ENCODE measurements around the gene SAMD10.

Gene SAMD10

DNA sequence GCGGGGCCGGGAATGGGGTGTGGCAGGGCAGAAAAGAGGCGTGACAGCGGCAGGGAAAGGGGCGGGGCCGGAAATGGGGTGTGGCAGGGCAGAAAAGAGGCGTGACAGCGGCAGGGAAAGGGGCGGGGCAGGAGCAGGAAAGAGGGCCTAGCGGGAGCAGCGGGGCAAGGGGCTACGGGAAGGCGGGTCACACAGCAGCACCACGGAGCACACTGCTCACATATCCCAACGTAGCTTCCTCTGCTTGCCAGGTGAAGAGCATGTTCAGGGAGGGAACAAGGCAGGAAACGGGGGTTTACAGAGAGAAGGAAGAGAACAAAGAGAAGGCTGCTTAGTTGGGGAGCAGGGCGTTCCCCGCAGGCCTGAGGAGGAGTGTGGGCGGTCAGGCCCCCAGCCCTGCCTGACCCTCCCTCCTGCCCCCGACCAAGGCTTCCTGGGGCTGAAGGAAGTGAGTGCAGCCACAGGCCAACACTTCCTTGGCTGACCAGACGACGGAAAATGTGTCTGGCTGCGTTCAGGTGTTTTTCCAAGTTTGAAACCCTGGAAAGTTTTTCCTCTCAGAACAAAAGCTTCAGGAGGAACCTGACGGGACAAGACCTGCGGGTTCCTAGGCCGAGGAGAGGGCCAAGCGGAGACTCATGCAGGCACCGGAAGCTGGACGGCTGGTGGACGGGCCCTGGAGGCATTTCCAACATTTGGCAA is 37.0 kb downstream of the SAMD10 start (continued):
- TF ChIP-seq, protein P1, sequence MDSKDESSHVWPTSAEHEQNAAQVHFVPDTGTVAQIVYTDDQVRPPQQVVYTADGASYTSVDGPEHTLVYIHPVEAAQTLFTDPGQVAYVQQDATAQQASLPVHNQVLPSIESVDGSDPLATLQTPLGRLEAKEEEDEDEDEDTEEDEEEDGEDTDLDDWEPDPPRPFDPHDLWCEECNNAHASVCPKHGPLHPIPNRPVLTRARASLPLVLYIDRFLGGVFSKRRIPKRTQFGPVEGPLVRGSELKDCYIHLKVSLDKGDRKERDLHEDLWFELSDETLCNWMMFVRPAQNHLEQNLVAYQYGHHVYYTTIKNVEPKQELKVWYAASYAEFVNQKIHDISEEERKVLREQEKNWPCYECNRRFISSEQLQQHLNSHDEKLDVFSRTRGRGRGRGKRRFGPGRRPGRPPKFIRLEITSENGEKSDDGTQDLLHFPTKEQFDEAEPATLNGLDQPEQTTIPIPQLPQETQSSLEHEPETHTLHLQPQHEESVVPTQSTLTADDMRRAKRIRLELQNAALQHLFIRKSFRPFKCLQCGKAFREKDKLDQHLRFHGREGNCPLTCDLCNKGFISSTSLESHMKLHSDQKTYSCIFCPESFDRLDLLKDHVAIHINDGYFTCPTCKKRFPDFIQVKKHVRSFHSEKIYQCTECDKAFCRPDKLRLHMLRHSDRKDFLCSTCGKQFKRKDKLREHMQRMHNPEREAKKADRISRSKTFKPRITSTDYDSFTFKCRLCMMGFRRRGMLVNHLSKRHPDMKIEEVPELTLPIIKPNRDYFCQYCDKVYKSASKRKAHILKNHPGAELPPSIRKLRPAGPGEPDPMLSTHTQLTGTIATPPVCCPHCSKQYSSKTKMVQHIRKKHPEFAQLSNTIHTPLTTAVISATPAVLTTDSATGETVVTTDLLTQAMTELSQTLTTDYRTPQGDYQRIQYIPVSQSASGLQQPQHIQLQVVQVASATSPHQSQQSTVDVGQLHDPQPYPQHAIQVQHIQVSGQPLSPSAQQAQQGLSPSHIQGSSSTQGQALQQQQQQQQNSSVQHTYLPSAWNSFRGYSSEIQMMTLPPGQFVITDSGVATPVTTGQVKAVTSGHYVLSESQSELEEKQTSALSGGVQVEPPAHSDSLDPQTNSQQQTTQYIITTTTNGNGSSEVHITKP (tag by site-specific recombination; IDR thresholded peaks at IDR 0.05) = no peak
- 0 out of 2 replicates have a peak, but pooled peaks have one; percentile 53 for TF ChIP-seq KLF7 (tag by site-specific recombination; IDR thresholded peaks at IDR 0.05; ENCODE audit: borderline replicate concordance)
- TF ChIP-seq ZNF670 (tag by site-specific recombination; IDR thresholded peaks at IDR 0.05; ENCODE audit: low read depth) = no peak
- TF ChIP-seq ZNF266 (tag by site-specific recombination; IDR thresholded peaks at IDR 0.05; ENCODE audit: low read depth) = no peak
- TF ChIP-seq, protein P2, sequence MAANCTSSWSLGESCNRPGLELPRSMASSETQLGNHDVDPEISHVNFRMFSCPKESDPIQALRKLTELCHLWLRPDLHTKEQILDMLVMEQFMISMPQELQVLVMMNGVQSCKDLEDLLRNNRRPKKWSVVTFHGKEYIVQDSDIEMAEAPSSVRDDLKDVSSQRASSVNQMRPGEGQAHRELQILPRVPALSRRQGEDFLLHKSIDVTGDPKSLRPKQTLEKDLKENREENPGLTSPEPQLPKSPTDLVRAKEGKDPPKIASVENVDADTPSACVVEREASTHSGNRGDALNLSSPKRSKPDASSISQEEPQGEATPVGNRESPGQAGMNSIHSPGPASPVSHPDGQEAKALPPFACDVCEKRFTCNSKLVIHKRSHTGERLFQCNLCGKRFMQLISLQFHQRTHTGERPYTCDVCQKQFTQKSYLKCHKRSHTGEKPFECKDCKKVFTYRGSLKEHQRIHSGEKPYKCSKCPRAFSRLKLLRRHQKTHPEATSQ (tag by site-specific recombination; IDR thresholded peaks at IDR 0.05) = no peak
- no peak for TF ChIP-seq TRIM28 (IDR thresholded peaks at IDR 0.05; ENCODE audit: borderline replicate concordance, low read length)
- no peak for TF ChIP-seq ZBTB48 (tag by site-specific recombination; IDR thresholded peaks at IDR 0.05)
- TF ChIP-seq ZNF302 (tag by site-specific recombination; IDR thresholded peaks at IDR 0.05; ENCODE audit: low read depth) = no peak
- no peak for TF ChIP-seq ZNF707 (tag by site-specific recombination; IDR thresholded peaks at IDR 0.05)
- TF ChIP-seq, protein P3, sequence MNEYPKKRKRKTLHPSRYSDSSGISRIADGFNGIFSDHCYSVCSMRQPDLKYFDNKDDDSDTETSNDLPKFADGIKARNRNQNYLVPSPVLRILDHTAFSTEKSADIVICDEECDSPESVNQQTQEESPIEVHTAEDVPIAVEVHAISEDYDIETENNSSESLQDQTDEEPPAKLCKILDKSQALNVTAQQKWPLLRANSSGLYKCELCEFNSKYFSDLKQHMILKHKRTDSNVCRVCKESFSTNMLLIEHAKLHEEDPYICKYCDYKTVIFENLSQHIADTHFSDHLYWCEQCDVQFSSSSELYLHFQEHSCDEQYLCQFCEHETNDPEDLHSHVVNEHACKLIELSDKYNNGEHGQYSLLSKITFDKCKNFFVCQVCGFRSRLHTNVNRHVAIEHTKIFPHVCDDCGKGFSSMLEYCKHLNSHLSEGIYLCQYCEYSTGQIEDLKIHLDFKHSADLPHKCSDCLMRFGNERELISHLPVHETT (tag by site-specific recombination; IDR thresholded peaks at IDR 0.05) = no peak
- TF ChIP-seq OVOL3 (tag by site-specific recombination; IDR thresholded peaks at IDR 0.05) = no peak
- no peak for TF ChIP-seq RBAK (tag by site-specific recombination; IDR thresholded peaks at IDR 0.05)
- no peak for TF ChIP-seq ZNF184 (tag by site-specific recombination; IDR thresholded peaks at IDR 0.05)
- TF ChIP-seq, protein P4, sequence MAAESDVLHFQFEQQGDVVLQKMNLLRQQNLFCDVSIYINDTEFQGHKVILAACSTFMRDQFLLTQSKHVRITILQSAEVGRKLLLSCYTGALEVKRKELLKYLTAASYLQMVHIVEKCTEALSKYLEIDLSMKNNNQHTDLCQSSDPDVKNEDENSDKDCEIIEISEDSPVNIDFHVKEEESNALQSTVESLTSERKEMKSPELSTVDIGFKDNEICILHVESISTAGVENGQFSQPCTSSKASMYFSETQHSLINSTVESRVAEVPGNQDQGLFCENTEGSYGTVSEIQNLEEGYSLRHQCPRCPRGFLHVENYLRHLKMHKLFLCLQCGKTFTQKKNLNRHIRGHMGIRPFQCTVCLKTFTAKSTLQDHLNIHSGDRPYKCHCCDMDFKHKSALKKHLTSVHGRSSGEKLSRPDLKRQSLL (tag by site-specific recombination; IDR thresholded peaks at IDR 0.05) = no peak
- TF ChIP-seq ZNF658 (tag by site-specific recombination; IDR thresholded peaks at IDR 0.05) = no peak
- TF ChIP-seq, protein P5, sequence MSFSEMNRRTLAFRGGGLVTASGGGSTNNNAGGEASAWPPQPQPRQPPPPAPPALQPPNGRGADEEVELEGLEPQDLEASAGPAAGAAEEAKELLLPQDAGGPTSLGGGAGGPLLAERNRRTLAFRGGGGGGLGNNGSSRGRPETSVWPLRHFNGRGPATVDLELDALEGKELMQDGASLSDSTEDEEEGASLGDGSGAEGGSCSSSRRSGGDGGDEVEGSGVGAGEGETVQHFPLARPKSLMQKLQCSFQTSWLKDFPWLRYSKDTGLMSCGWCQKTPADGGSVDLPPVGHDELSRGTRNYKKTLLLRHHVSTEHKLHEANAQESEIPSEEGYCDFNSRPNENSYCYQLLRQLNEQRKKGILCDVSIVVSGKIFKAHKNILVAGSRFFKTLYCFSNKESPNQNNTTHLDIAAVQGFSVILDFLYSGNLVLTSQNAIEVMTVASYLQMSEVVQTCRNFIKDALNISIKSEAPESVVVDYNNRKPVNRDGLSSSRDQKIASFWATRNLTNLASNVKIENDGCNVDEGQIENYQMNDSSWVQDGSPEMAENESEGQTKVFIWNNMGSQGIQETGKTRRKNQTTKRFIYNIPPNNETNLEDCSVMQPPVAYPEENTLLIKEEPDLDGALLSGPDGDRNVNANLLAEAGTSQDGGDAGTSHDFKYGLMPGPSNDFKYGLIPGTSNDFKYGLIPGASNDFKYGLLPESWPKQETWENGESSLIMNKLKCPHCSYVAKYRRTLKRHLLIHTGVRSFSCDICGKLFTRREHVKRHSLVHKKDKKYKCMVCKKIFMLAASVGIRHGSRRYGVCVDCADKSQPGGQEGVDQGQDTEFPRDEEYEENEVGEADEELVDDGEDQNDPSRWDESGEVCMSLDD (tag by site-specific recombination; IDR thresholded peaks at IDR 0.05) = no peak
- no peak for TF ChIP-seq ZNF24 (tag by site-specific recombination; IDR thresholded peaks at IDR 0.05)
- no peak for TF ChIP-seq SCRT1 (tag by site-specific recombination; IDR thresholded peaks at IDR 0.05; ENCODE audit: borderline replicate concordance)
- TF ChIP-seq ZNF626 (tag by site-specific recombination; IDR thresholded peaks at IDR 0.05) = no peak
- no peak for TF ChIP-seq ZNF140 (tag by site-specific recombination; IDR thresholded peaks at IDR 0.05)
- no peak for TF ChIP-seq ZNF335 (tag by site-specific recombination; conservative IDR thresholded peaks at IDR 0.05)
- no peak for TF ChIP-seq MEIS1 (CRISPR knock-in tag; IDR thresholded peaks at IDR 0.05; ENCODE audit: borderline replicate concordance)
- no peak for TF ChIP-seq ZNF223 (tag by site-specific recombination; IDR thresholded peaks at IDR 0.05)
- no peak for TF ChIP-seq ZNF214 (tag by site-specific recombination; IDR thresholded peaks at IDR 0.05; ENCODE audit: borderline replicate concordance)
- TF ChIP-seq ZNF830 (tag by site-specific recombination; IDR thresholded peaks at IDR 0.05; ENCODE audit: low read depth) = no peak
- TF ChIP-seq ZNF350 (tag by site-specific recombination; IDR thresholded peaks at IDR 0.05) = no peak
- TF ChIP-seq KLF9 (tag by site-specific recombination; IDR thresholded peaks at IDR 0.05; ENCODE audit: low read depth) = peak; percentile 95
- 0 out of 2 replicates have a peak, but pooled peaks have one; percentile 10 for TF ChIP-seq ZFHX2 (tag by site-specific recombination; conservative IDR thresholded peaks at IDR 0.05)
- 0 out of 2 replicates have a peak, but pooled peaks have one; percentile 27 for TF ChIP-seq ZNF121 (tag by site-specific recombination; IDR thresholded peaks at IDR 0.05)
- no peak for TF ChIP-seq ZNF629 (tag by site-specific recombination; IDR thresholded peaks at IDR 0.05)
- no peak for TF ChIP-seq ZNF354C (tag by site-specific recombination; IDR thresholded peaks at IDR 0.05; ENCODE audit: borderline replicate concordance, low read depth)
